ENCODE measurements around the gene AKIRIN1.
A peak's percentile ranks its signal among the peaks of the same experiment; 100 is the strongest.

The AKIRIN1 gene

DNA sequence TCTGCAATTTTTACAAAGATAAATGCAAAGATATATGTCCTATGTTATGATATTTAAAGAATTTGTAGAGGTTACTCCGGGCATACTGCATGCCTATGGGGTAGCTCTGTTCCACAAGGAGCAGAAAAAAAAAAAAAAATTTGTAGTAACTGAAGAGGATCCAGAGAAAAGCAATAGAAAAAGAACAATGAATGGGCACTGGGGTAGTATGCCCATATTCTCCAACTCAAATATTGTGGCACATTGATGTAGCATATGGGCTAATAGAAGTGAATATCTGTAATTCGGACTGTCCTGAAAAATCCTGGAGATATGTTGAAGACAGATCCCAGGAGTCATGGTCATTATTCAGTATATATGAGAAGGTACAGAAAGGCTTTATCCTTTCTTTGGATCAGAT is 1.1 kb upstream of the AKIRIN1 start:
- H3K4me3 ChIP-seq (replicated peaks; ENCODE audit: low read depth, low read length) = no peak overlapping the region
- TF ChIP-seq, protein P1, sequence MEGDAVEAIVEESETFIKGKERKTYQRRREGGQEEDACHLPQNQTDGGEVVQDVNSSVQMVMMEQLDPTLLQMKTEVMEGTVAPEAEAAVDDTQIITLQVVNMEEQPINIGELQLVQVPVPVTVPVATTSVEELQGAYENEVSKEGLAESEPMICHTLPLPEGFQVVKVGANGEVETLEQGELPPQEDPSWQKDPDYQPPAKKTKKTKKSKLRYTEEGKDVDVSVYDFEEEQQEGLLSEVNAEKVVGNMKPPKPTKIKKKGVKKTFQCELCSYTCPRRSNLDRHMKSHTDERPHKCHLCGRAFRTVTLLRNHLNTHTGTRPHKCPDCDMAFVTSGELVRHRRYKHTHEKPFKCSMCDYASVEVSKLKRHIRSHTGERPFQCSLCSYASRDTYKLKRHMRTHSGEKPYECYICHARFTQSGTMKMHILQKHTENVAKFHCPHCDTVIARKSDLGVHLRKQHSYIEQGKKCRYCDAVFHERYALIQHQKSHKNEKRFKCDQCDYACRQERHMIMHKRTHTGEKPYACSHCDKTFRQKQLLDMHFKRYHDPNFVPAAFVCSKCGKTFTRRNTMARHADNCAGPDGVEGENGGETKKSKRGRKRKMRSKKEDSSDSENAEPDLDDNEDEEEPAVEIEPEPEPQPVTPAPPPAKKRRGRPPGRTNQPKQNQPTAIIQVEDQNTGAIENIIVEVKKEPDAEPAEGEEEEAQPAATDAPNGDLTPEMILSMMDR (IDR thresholded peaks at IDR 0.05; ENCODE audit: low read length, missing control alignments) = no peak
- no peak for DNase-seq (ENCODE audit: low read depth)

DNA sequence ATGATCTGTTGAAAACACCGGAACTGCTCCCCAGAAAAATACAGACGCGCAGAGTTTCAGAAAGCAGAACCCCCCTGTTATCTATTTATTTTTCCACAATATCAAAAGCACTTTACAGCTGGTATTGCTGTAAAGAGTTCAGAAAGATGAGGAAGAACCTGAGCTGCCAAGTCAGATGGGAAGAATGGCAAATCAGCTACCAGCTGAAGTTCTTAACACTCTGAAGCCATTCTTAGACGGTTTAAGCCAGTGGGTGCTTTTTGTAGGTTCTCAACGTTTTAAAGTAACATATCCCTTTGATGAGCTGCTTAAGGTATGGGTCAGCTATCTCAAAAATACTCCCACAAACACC is 714 bp upstream of the AKIRIN1 start:
- H3K4me3 ChIP-seq (replicated peaks; ENCODE audit: low read depth, low read length) = peak overlapping the region; percentile 62
- TF ChIP-seq, protein P1 (IDR thresholded peaks at IDR 0.05; ENCODE audit: low read length, missing control alignments) = no peak
- DNase-seq (ENCODE audit: low read depth) = peak; percentile 23

DNA sequence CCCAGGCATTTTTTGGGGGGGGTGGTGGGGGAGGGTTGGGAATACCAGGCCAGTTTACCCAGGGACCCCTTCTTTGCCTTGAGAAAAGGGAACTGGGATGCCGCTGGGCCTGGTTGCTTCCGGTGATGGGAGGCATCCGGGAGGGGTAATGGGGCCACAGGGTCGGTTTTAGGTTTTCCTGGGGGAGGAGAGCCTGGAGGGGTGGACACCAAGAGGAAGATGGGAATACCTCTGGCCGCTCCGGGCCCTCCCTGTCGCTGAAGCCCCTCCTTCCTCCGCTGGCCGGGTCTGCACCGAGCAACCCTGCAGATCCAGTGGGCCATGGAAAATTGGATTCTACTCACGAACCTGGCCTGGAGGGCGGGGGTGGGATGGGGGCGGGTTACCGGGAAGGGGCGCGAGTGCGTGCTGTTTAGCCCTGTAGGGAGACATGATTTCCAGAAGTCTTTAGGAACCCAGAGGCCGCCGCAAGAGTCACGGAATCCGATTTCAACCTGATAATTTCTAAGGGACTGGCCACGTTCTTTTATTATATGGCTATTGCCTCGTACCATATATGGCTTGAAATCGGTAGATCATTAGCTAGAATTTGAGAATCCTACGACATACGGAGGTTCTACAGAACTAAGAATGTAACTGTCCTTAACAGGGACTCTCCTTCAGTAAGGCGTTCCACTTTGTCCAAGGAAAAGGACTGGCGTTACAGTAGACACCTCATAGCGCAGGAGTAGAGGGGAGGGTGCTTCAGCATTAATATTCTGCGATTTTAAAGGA is 749 bp downstream of the AKIRIN1 start:
- TF ChIP-seq, protein P1 (IDR thresholded peaks at IDR 0.05; ENCODE audit: low read length, missing control alignments) = no peak
- peak overlapping the region; percentile 93 for H3K4me3 ChIP-seq (replicated peaks; ENCODE audit: low read depth, low read length)
- DNase-seq (ENCODE audit: low read depth) = peak; percentile 40

DNA sequence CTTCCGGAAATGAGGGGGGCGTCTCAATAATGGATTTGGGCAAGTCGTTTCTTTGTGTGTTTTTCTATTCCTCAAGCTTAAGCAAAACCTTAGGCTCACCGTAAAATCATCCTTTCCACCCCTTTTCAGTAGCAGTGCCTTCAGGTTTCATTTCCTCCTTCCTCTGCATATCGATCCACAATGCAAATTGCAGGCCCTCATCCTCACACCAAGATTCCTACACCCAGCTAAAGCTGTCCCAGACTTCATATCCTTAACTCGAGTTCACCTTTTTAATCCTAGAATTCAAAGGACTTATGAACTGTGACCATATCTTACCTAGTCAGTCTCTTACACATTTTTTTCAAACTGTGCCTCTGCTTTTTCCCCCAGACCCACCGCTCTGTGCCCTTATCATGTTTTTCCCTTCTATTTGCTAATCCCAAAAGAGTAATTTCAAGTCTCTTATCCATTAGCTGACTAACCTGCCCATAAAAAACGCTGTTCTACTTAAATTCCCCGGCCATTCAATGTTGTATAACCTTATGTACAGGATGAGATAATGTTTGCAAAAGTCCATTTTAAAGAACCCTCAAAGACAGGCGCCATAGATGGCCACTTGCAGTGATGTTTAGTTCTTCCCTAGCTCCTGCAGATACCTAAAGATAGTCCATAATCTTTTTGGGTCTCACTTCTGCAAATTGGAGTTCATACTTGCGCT is 1.5 kb downstream of the AKIRIN1 start:
- no peak for DNase-seq (ENCODE audit: low read depth)
- H3K4me3 ChIP-seq (replicated peaks; ENCODE audit: low read depth, low read length) = peak overlapping the region; percentile 93
- TF ChIP-seq, protein P1 (IDR thresholded peaks at IDR 0.05; ENCODE audit: low read length, missing control alignments) = no peak

DNA sequence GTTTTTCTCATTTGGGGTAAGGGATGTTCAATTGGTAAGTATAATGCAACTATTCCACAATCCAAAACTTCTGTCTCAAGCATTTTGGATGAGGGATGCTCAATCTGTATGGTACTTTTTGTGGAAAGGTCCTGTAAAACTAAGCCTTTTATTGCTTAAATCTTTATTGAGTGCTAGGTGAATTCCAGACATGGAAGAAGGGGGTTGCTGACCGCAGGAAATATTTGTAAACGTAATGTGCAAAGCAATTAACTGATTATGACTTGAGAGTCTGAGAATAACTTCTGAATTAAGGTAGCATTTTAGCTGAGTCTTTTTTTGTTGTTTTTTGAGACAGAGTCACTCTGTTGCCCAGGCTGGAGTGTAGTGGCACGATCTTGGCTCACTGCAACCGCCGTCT is 3.1 kb downstream of the AKIRIN1 start:
- TF ChIP-seq, protein P1 (IDR thresholded peaks at IDR 0.05; ENCODE audit: low read length, missing control alignments) = no peak

DNA sequence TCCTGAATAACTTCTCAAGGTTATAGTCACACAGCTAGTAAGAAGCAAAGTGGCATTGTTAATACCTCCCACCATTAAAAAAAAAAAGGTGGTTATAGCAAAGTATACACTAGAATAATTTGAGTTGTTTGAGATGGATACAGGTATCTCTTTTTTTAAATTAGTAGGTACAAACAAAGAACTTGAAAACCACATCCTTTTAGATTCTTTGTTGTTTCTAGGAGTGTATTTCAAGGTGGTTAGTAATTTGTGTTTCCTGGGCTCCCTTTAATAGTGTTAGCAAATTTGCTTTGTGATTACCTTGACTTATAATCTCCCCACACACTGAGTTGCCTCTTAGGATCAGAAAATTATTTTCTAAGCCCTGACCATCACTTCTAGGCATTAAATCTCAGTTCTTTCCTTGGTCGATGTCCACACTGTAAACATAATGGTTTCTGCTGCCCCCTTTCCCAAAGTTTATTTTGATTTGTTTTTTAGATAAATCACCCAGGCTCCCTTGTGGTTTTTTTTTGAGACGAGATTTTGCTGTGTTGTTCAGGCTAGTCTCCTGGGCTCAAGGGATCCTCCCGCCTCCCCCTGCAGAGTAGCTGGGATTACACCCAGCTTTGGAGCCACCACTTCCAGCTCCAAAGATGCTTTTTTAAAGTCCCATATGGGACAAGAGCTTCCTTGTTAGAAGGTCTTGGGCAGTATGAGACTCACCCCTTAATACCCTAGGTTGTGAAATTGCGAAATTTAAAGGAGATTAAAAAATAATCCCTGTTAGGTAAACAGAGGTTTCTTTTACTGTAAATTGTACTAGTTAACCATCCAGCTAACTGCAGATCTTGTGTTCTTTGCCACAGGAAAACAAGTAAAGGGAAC is 6.2 kb downstream of the AKIRIN1 start:
- no peak for DNase-seq (ENCODE audit: low read depth)
- TF ChIP-seq, protein P1 (IDR thresholded peaks at IDR 0.05; ENCODE audit: low read length, missing control alignments) = no peak
- no peak overlapping the region for H3K4me3 ChIP-seq (replicated peaks; ENCODE audit: low read depth, low read length)

More for the DNA sequence above, 3.1 kb downstream of the AKIRIN1 start:
- H3K4me3 ChIP-seq (replicated peaks; ENCODE audit: low read depth, low read length) = no peak overlapping the region
- no peak for DNase-seq (ENCODE audit: low read depth)
